Hepatocyte (in vitro differentiated cells): ENCODE results near the gene IP6K3. TPM values are rescaled to one million over a fixed set of nuclear protein-coding genes. Genes with fewer than 3 reads are reported as not detected.
A peak's percentile ranks its signal among the peaks of the same experiment; 100 is the strongest.

ENCODE experiments used
- DNase-seq: peaks from one replicate; pipeline ENCODE4 v3.0.0-alpha.2; 2016; ENCODE audit warnings: low spot score
- H2AFZ ChIP-seq: fragments of 200-600 bp; sonication (generic); 2 replicates; pipeline ENCODE4 v1.6.0; 2016; ENCODE audit warnings: antibody characterized with exemption, mild to moderate bottlenecking
- H3K27ac ChIP-seq: fragments of 200-600 bp; sonication (generic); 2 replicates; pipeline ENCODE4 v1.5.1; 2016; ENCODE audit warnings: mild to moderate bottlenecking
- H3K27me3 ChIP-seq: fragments of 200-600 bp; sonication (generic); 2 replicates; pipeline ENCODE4 v1.6.1; 2016
- H3K36me3 ChIP-seq: fragments of 200-600 bp; sonication (generic); replicated peaks from 2 replicates; pipeline ENCODE4 v1.5.1; 2016; ENCODE audit warnings: low read depth; ENCODE audit not compliant: insufficient read depth
- H3K4me1 ChIP-seq: fragments of 200-600 bp; sonication (generic); 2 replicates; pipeline ENCODE4 v1.5.1; 2016; ENCODE audit warnings: mild to moderate bottlenecking, moderate library complexity; ENCODE audit not compliant: insufficient read depth
- H3K4me2 ChIP-seq: fragments of 200-600 bp; sonication (generic); 2 replicates; pipeline ENCODE4 v1.6.0; 2016
- H3K4me3 ChIP-seq: fragments of 200-600 bp; sonication (generic); 2 replicates; pipeline ENCODE4 v1.5.1; 2016; ENCODE audit warnings: mild to moderate bottlenecking
- H3K79me2 ChIP-seq: fragments of 200-600 bp; sonication (generic); 2 replicates; pipeline ENCODE4 v1.6.0; 2017; ENCODE audit warnings: mild to moderate bottlenecking
- H3K9me2 ChIP-seq: fragments of 200-600 bp; sonication (generic); replicated peaks from 2 replicates; pipeline ENCODE4 v1.6.0; 2017; ENCODE audit warnings: mild to moderate bottlenecking; ENCODE audit not compliant: insufficient read depth
- H3K9me3 ChIP-seq: fragments of 200-600 bp; sonication (generic); 2 replicates; pipeline ENCODE4 v1.5.1; 2016; ENCODE audit warnings: low read depth, mild to moderate bottlenecking
- H4K20me1 ChIP-seq: fragments of 200-600 bp; sonication (generic); 2 replicates; pipeline ENCODE4 v1.6.0; 2016; ENCODE audit warnings: mild to moderate bottlenecking; ENCODE audit not compliant: insufficient read depth, poor library complexity, severe bottlenecking
- CTCF ChIP-seq: fragments of 200-600 bp; sonication (generic); IDR thresholded peaks from 2 replicates; pipeline ENCODE4 v1.5.1; 2016; ENCODE audit warnings: antibody characterized with exemption, mild to moderate bottlenecking; ENCODE audit not compliant: poor library complexity
- EZH2 ChIP-seq: fragments of 200-600 bp; sonication (generic); IDR thresholded peaks from 2 replicates; pipeline ENCODE4 v1.6.1; 2016; ENCODE audit warnings: antibody characterized with exemption, mild to moderate bottlenecking, borderline replicate concordance
- EZH2phosphoT487 ChIP-seq: fragments of 200-600 bp; sonication (generic); IDR thresholded peaks from one replicate; pipeline ENCODE4 v1.6.1; 2018; ENCODE audit warnings: antibody characterized with exemption, mild to moderate bottlenecking, low read depth, moderate library complexity; ENCODE audit not compliant: unreplicated experiment, severe bottlenecking
- WGBS: methylation state at CpG from one replicate; pipeline ENCODE4 v1.1.6; 2016; ENCODE audit warnings: low lambda C conversion rate; ENCODE audit errors: missing lambda C conversion rate; 5-methylcytosine and 5-hydroxymethylcytosine counted together
- polyA plus RNA-seq: library from polyadenylated mRNA; unstranded; fragments of >200 nt; fragmentation: Nextera tagmentation; extraction: Ambion mirVana; gene quantifications from 2 replicates; pipeline ENCODE4 v1.2.1, GENCODE V29; 2016
- total RNA-seq: library from RNA; depleted of rRNA; stranded (reverse); fragments of >200 nt; gene quantifications from 2 replicates; pipeline ENCODE4 v1.2.3, GENCODE V29; 2014

Gene IP6K3, protein sequence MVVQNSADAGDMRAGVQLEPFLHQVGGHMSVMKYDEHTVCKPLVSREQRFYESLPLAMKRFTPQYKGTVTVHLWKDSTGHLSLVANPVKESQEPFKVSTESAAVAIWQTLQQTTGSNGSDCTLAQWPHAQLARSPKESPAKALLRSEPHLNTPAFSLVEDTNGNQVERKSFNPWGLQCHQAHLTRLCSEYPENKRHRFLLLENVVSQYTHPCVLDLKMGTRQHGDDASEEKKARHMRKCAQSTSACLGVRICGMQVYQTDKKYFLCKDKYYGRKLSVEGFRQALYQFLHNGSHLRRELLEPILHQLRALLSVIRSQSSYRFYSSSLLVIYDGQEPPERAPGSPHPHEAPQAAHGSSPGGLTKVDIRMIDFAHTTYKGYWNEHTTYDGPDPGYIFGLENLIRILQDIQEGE
- total RNA-seq, result 7.9 and 9.5 TPM in 2 replicates
- 21.1 and 25.3 TPM in 2 replicates for polyA plus RNA-seq

DNA sequence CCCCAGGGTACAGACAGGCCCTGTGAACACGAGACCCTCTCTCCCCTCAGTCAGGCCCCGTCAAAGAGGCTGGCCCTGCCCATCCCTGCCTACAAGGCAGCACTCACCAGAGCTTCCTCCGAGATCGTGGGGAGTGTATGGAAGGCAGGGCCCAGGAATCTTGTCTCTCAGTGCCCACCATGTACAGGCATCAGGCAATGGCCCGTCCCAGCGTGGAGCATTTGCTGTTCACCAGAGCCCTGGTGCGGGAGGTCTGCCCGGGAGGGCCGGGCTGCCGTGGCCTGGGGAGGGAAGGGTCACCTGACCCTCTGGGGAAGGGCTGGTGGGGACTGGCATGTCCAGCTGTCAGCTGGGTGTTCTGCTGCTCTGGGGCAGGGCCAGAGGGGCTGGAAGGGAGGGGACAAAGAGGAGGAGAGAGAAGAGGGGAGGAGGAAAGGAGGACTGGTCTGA, at the start of gene IP6K3:
Gene IP6K3, minus strand, starts transcription at position 255 of the 450 bp plus-strand sequence. CDS start 11,429 bp downstream, outside the sequence.
- H3K4me2 ChIP-seq, result peak within 1 kb of the TSS; percentile 71
- H3K79me2 ChIP-seq, result peaks cover 2% of the 10 kb centered on the region
- no peaks in the 10 kb centered on the region for H4K20me1 ChIP-seq
- H3K9me3 ChIP-seq, result no peaks in the 10 kb centered on the region
- DNase-seq, result peak; percentile 56
- H3K4me3 ChIP-seq, result no peak within 1 kb of the TSS
- H3K9me2 ChIP-seq, result no peaks in the 10 kb centered on the region
- no peaks in the 10 kb centered on the region for H3K27me3 ChIP-seq
- H3K27ac ChIP-seq, result peak within 1 kb of the TSS; percentile 90
- TF ChIP-seq EZH2phosphoT487 (no peak), EZH2 (no peak), CTCF (no peak)
- H2AFZ ChIP-seq, result no peak within 1 kb of the TSS
- H3K36me3 ChIP-seq, result no peaks in the 10 kb centered on the region
- peaks cover 61% of the 10 kb centered on the region for H3K4me1 ChIP-seq
- WGBS, result 38% methylated on average over 10 of the region's 10 CpGs

GRCh38 chr6:33794910-33795623, 48.4 kb upstream of the IP6K3 start:
- Histone ChIP-seq H3K79me2 (no peaks in the 10 kb centered on the region), H3K4me2 (no peak overlapping the region), H3K27ac (no peak overlapping the region), H2AFZ (no peak overlapping the region), H3K9me2 (no peaks in the 10 kb centered on the region), H4K20me1 (no peaks in the 10 kb centered on the region), H3K4me1 (peaks cover 6% of the 10 kb centered on the region), H3K9me3 (no peaks in the 10 kb centered on the region), H3K4me3 (no peak overlapping the region), H3K27me3 (peaks cover 2% of the 10 kb centered on the region), H3K36me3 (no peaks in the 10 kb centered on the region)
- no peak for TF ChIP-seq EZH2phosphoT487
- TF ChIP-seq EZH2, result no peak
- TF ChIP-seq CTCF, result no peak
- peak; percentile 21 for DNase-seq
- 57% methylated on average over 13 of the region's 14 CpGs for WGBS

GRCh38 chr6:33792981-33793380, 46.3 kb upstream of the IP6K3 start:
- peaks cover 10% of the 10 kb centered on the region for H3K4me1 ChIP-seq
- no peaks in the 10 kb centered on the region for H3K27me3 ChIP-seq
- H3K27ac ChIP-seq, result no peak overlapping the region
- H3K79me2 ChIP-seq, result peaks cover 7% of the 10 kb centered on the region
- DNase-seq, result no peak
- H3K9me2 ChIP-seq, result no peaks in the 10 kb centered on the region
- TF ChIP-seq EZH2phosphoT487, result no peak
- no peak for TF ChIP-seq CTCF
- no peak for TF ChIP-seq EZH2
- H3K4me3 ChIP-seq, result no peak overlapping the region
- no peaks in the 10 kb centered on the region for H3K36me3 ChIP-seq
- H2AFZ ChIP-seq, result no peak overlapping the region
- no peaks in the 10 kb centered on the region for H3K9me3 ChIP-seq
- H4K20me1 ChIP-seq, result peaks cover under 1% of the 10 kb centered on the region
- no peak overlapping the region for H3K4me2 ChIP-seq
- 77% methylated on average over 10 of the region's 10 CpGs for whole genome bisulfite sequencing
